Keratinocyte (primary cell): ENCODE data around the gene SLC25A40.

ENCODE experiments used
- CTCF ChIP-seq, 3 experiments: IDR thresholded peaks in 1 of 3; conservative IDR thresholded peaks in 1 of 3; optimal IDR thresholded peaks in 1 of 3; 2 replicates in 2 of 3; 3 replicates in 1 of 3; pipeline versions ENCODE3 to v1.5.1; 2011; ENCODE audit warnings: low read length in 3 of 3, mild to moderate bottlenecking in 3 of 3, moderate library complexity in 2 of 3, control low read depth in 1 of 3, inconsistent platforms in 1 of 3; ENCODE audit not compliant: insufficient read depth in 2 of 3; ENCODE audit errors: extremely low read depth in 1 of 3
- EZH2 ChIP-seq: IDR thresholded peaks from one replicate; pipeline ENCODE4 v1.6.1; 2012; ENCODE audit warnings: inconsistent platforms, mild to moderate bottlenecking, low read length, moderate library complexity

DNA sequence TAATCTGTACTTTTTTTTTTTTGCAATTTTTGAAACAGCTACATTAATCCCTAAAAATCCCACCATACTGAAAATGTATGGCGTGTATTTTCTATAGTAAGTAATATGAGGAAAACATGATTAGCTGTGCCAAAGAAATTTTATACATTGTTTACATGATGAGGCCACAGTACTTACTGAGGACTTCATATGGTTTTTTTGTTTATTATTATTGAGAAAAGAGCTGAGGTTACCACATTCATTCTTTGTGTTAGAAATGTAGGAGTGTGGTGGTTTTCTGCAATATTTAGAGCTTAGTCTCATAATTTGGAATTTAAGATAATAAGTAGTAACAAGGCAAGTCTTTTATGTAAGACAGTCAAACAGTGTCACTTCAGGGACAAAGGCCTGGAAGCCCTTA, 45.1 kb downstream of the SLC25A40 start:
- no peak for TF ChIP-seq CTCF (optimal IDR thresholded peaks at IDR 0.05 in 1 of 3, IDR thresholded peaks at IDR 0.05 in 1 of 3, conservative IDR thresholded peaks at IDR 0.05 in 1 of 3; ENCODE audit: extremely low read depth in 1 of 3, insufficient read depth in 2 of 3, low read length in 3 of 3)
- TF ChIP-seq EZH2: no peak
